Measurements from ENCODE around the gene PRPF6. TPM values are rescaled to one million over a fixed set of nuclear protein-coding genes. Genes with fewer than 3 reads are reported as not detected.
A peak's percentile ranks its signal among the peaks of the same experiment; 100 is the strongest.
"Not testable (repeated sequence)": the region's sequence is repeated elsewhere in the genome, so short reads cannot be mapped to it uniquely, and the experiment has no call there.

The PRPF6 gene
- total and polyA plus RNA-seq, 5 donors from 2014 or later: 61.8 to 85.3 (median 77.0) TPM

GRCh38 chr20:63968928-63969760 lies 11.8 kb upstream of the PRPF6 start:
- Histone ChIP-seq H3K36me3 (ENCODE audit: control insufficient read depth, insufficient read depth, low read length) (peaks cover 3% of the 10 kb centered on the region), H3K27ac (ENCODE audit: insufficient read depth, low read length, poor library complexity, severe bottlenecking) (peak overlapping the region; percentile 68), H3K9me3 (ENCODE audit: control insufficient read depth in 2 of 2, low read length in 2 of 2) (no peaks in the 10 kb centered on the region), H3K4me1 (ENCODE audit: control insufficient read depth, insufficient read depth, low read length, poor library complexity, severe bottlenecking) (peaks cover 19% of the 10 kb centered on the region), H3K27me3 (ENCODE audit: control insufficient read depth, insufficient read depth, low read length) (no peaks in the 10 kb centered on the region), H3K4me3 (ENCODE audit: low read depth, low read length) (peak overlapping the region; percentile 51)
- Mint-ChIP-seq H3K4me1 (peaks cover 0 to 28% (median 12%) of the 10 kb centered on the region in 4 donors), H3K4me3 (peak overlapping the region; percentile 80 to 90 (median 87)), H3K9me3 (peaks cover 0 to 2% (median 0%) of the 10 kb centered on the region in 7 donors), H3K36me3 (peaks cover 3% of the 10 kb centered on the region), H3K27me3 (no peaks in the 10 kb centered on the region), H3K27ac (peak overlapping the region; percentile 64 to 93 (median 91))
- peak in 1 of 2 donors; percentile 27 for ATAC-seq (ENCODE audit: low read depth in 2 of 2)
- peak in 1 of 3 donors; percentile 37 for DNase-seq

GRCh38 chr20:63969838-63970713 lies 10.9 kb upstream of the PRPF6 start, which contains the start of gene ZNF512B:
ZNF512B (minus strand) TSS chr20:63969930; CDS start chr20:63967950, 1,980 bp downstream.
- H3K27me3 Mint-ChIP-seq: no peaks in the 10 kb centered on the region
- peak within 1 kb of the TSS; percentile 80 to 90 (median 87) for H3K4me3 Mint-ChIP-seq

GRCh38 chr20:63970714-63971431 lies 10.1 kb upstream of the PRPF6 start:
- peaks cover 0 to 2% (median 0%) of the 10 kb centered on the region in 7 donors for H3K9me3 Mint-ChIP-seq
- no peak overlapping the region for H3K4me3 ChIP-seq (ENCODE audit: low read depth, low read length)
- no peak overlapping the region for H3K27ac ChIP-seq (ENCODE audit: insufficient read depth, low read length, poor library complexity, severe bottlenecking)
- H3K4me1 ChIP-seq (ENCODE audit: control insufficient read depth, insufficient read depth, low read length, poor library complexity, severe bottlenecking): peaks cover 20% of the 10 kb centered on the region
- H3K36me3 Mint-ChIP-seq: peaks cover 7% of the 10 kb centered on the region
- no peaks in the 10 kb centered on the region for H3K9me3 ChIP-seq (ENCODE audit: control insufficient read depth in 2 of 2, low read length in 2 of 2)
- no peaks in the 10 kb centered on the region for H3K27me3 ChIP-seq (ENCODE audit: control insufficient read depth, insufficient read depth, low read length)
- H3K36me3 ChIP-seq (ENCODE audit: control insufficient read depth, insufficient read depth, low read length): peaks cover 15% of the 10 kb centered on the region
- H3K27ac Mint-ChIP-seq: peak overlapping the region in 1 of 3 donors; percentile 53
- DNase-seq: no peak
- H3K4me1 Mint-ChIP-seq: peaks cover 0 to 32% (median 13%) of the 10 kb centered on the region in 4 donors
- no peak for ATAC-seq (ENCODE audit: low read depth in 2 of 2)
- H3K27me3 Mint-ChIP-seq: no peaks in the 10 kb centered on the region
- peak overlapping the region; percentile 70 to 93 (median 79) for H3K4me3 Mint-ChIP-seq

More at GRCh38 chr20:63969838-63970713, 10.9 kb upstream of the PRPF6 start, which contains the start of gene ZNF512B:
- Histone ChIP-seq H3K27me3 (ENCODE audit: control insufficient read depth, insufficient read depth, low read length) (no peaks in the 10 kb centered on the region), H3K4me3 (ENCODE audit: low read depth, low read length) (peak within 1 kb of the TSS; percentile 51), H3K27ac (ENCODE audit: insufficient read depth, low read length, poor library complexity, severe bottlenecking) (peak within 1 kb of the TSS; percentile 68), H3K4me1 (ENCODE audit: control insufficient read depth, insufficient read depth, low read length, poor library complexity, severe bottlenecking) (peaks cover 20% of the 10 kb centered on the region), H3K36me3 (ENCODE audit: control insufficient read depth, insufficient read depth, low read length) (peaks cover 8% of the 10 kb centered on the region), H3K9me3 (ENCODE audit: control insufficient read depth in 2 of 2, low read length in 2 of 2) (no peaks in the 10 kb centered on the region)
- H3K4me1 Mint-ChIP-seq: peaks cover 0 to 32% (median 13%) of the 10 kb centered on the region in 4 donors
- DNase-seq (peak; percentile 43 to 60 (median 59)), ATAC-seq (ENCODE audit: low read depth in 2 of 2) (peak in 1 of 2 donors; percentile 47)
- peak within 1 kb of the TSS; percentile 64 to 93 (median 91) for H3K27ac Mint-ChIP-seq
- H3K36me3 Mint-ChIP-seq: peaks cover 7% of the 10 kb centered on the region
- H3K9me3 Mint-ChIP-seq: peaks cover 0 to 2% (median 0%) of the 10 kb centered on the region in 7 donors

DNA sequence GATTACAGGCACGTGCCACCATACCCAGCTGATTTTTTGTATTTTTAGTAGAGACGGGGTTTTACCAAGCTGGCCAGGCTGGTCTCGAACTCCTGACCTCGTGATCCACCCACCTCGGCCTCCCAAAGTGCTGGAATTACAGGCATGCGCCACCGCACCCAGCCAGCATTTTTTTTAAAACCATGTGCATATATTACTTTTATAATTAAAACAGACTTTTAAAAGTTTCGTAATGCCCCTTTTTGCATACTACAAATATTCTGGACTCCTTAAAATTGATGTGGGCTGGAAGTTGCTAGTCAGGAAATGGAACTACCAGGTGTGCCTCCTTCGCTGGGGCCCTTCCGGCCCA lies 9.0 kb upstream of the PRPF6 start:
- peaks cover 0 to 42% (median 19%) of the 10 kb centered on the region in 4 donors for H3K4me1 Mint-ChIP-seq
- H3K27ac Mint-ChIP-seq: peak overlapping the region in 1 of 3 donors; percentile 25
- DNase-seq: not testable (repeated sequence)

DNA sequence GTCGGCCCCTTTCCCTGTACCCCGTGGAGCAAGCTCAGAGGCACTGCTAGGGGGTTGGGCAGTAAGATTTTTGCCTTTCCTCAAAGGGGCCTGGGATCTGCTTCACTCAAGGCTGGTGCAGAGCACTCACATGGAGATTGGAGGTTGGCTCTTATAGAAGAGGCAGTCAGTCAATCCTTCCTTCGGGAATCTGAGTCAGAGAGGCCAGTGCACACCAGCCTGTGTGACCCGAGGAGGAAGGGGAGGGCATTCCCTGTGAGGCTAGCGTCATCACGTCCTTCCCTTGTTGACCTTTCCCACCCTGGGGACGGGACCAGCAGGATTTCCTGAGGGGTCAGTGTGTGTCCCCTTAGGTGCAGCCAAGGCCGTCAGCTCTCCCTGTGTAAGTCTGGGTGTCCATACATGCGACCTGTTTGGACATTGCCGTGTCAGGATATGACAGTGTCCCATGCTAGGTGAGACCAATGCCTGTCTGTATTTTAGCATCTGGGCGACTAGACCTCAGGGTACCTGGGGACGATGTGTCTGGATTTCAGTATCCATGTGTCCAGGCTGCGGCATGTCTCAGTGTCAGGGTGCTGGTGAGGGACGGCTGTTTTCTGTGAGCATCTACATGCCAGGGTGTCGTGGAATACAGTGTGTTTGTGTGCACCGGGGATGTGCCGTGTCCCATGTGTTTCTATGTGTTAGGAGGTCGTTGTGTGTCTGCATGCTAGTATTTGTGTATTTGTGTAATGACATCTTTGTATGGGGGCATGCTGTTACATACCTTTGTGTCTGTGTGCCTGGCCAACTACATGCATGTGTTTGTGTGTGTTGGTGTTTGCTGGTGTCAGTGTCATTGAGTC lies 8.4 kb upstream of the PRPF6 start:
- peaks cover 12% of the 10 kb centered on the region for H3K36me3 ChIP-seq (ENCODE audit: control insufficient read depth, insufficient read depth, low read length)
- H3K4me3 ChIP-seq (ENCODE audit: low read depth, low read length): no peak overlapping the region
- H3K27ac Mint-ChIP-seq: peak overlapping the region in 2 of 3 donors; percentile 62 to 63
- ATAC-seq (ENCODE audit: low read depth in 2 of 2): no peak
- peaks cover 0 to 2% (median 0%) of the 10 kb centered on the region in 7 donors for H3K9me3 Mint-ChIP-seq
- H3K4me1 ChIP-seq (ENCODE audit: control insufficient read depth, insufficient read depth, low read length, poor library complexity, severe bottlenecking): peaks cover 28% of the 10 kb centered on the region
- no peaks in the 10 kb centered on the region for H3K9me3 ChIP-seq (ENCODE audit: control insufficient read depth in 2 of 2, low read length in 2 of 2)
- H3K4me1 Mint-ChIP-seq: peaks cover 0 to 48% (median 22%) of the 10 kb centered on the region in 4 donors
- DNase-seq: no peak
- no peaks in the 10 kb centered on the region for H3K27me3 ChIP-seq (ENCODE audit: control insufficient read depth, insufficient read depth, low read length)
- H3K27me3 Mint-ChIP-seq: no peaks in the 10 kb centered on the region
- H3K36me3 Mint-ChIP-seq: peaks cover 11% of the 10 kb centered on the region
- peak overlapping the region in 3 of 4 donors; percentile 28 to 83 (median 56) for H3K4me3 Mint-ChIP-seq
- H3K27ac ChIP-seq (ENCODE audit: insufficient read depth, low read length, poor library complexity, severe bottlenecking): no peak overlapping the region

More for the DNA sequence above, 9.0 kb upstream of the PRPF6 start:
- Histone ChIP-seq H3K4me1 (ENCODE audit: control insufficient read depth, insufficient read depth, low read length, poor library complexity, severe bottlenecking) (peaks cover 22% of the 10 kb centered on the region), H3K36me3 (ENCODE audit: control insufficient read depth, insufficient read depth, low read length) (peaks cover 15% of the 10 kb centered on the region)
- not testable (repeated sequence) for H3K9me3 Mint-ChIP-seq; H3K27me3 ChIP-seq (ENCODE audit: control insufficient read depth, insufficient read depth, low read length); H3K27me3 Mint-ChIP-seq; H3K27ac ChIP-seq (ENCODE audit: insufficient read depth, low read length, poor library complexity, severe bottlenecking); H3K4me3 ChIP-seq (ENCODE audit: low read depth, low read length); ATAC-seq (ENCODE audit: low read depth in 2 of 2); H3K9me3 ChIP-seq (ENCODE audit: control insufficient read depth in 2 of 2, low read length in 2 of 2)
- Mint-ChIP-seq H3K36me3 (peaks cover 11% of the 10 kb centered on the region), H3K4me3 (peak overlapping the region in 3 of 4 donors; percentile 82 to 93 (median 83))

GRCh38 chr20:63973160-63973479 lies 7.8 kb upstream of the PRPF6 start:
- Histone ChIP-seq H3K27me3 (ENCODE audit: control insufficient read depth, insufficient read depth, low read length) (no peaks in the 10 kb centered on the region), H3K9me3 (ENCODE audit: control insufficient read depth in 2 of 2, low read length in 2 of 2) (no peaks in the 10 kb centered on the region), H3K4me3 (ENCODE audit: low read depth, low read length) (no peak overlapping the region), H3K27ac (ENCODE audit: insufficient read depth, low read length, poor library complexity, severe bottlenecking) (no peak overlapping the region), H3K4me1 (ENCODE audit: control insufficient read depth, insufficient read depth, low read length, poor library complexity, severe bottlenecking) (peaks cover 34% of the 10 kb centered on the region), H3K36me3 (ENCODE audit: control insufficient read depth, insufficient read depth, low read length) (peaks cover 12% of the 10 kb centered on the region)
- Mint-ChIP-seq H3K4me1 (peaks cover 0 to 53% (median 27%) of the 10 kb centered on the region in 4 donors), H3K4me3 (peak overlapping the region in 2 of 4 donors; percentile 56 to 83), H3K9me3 (peaks cover 0 to 2% (median 0%) of the 10 kb centered on the region in 7 donors), H3K36me3 (peaks cover 11% of the 10 kb centered on the region), H3K27me3 (no peaks in the 10 kb centered on the region), H3K27ac (peak overlapping the region in 2 of 3 donors; percentile 62 to 82)
- DNase-seq: no peak
- ATAC-seq (ENCODE audit: low read depth in 2 of 2): no peak

Data from CD4-positive, CD25-positive, alpha-beta regulatory T cell (primary cell).